Liver (tissue), 9 donors: ENCODE results near the gene PDGFA. TPM values are rescaled to one million over a fixed set of nuclear protein-coding genes. Genes with fewer than 3 reads are reported as not detected.

Experiments
- DNase-seq: peaks from one replicate; pipeline ENCODE4 v3.0.0-alpha.2; 2017; ENCODE audit warnings: low spot score
- H3K27ac ChIP-seq, 2 donors: one replicate each; pipeline ENCODE4 v1.7.0; 2013; ENCODE audit warnings: inconsistent platforms in 2 of 2, low read length in 2 of 2, control low read depth in 1 of 2, low read depth in 1 of 2, mild to moderate bottlenecking in 1 of 2
- H3K27me3 ChIP-seq, 4 donors: one replicate each; pipeline versions ENCODE4 v1.6.1 to v1.7.0; 2013; ENCODE audit warnings: low read length in 3 of 4, inconsistent platforms in 1 of 4, mild to moderate bottlenecking in 1 of 4, moderate library complexity in 1 of 4; ENCODE audit not compliant: control insufficient read depth in 4 of 4, insufficient read depth in 4 of 4
- H3K36me3 ChIP-seq, 4 donors: one replicate each; pipeline versions ENCODE4 v1.6.1 to v1.7.0; 2013; ENCODE audit warnings: low read length in 3 of 4, mild to moderate bottlenecking in 3 of 4, low read depth in 1 of 4, moderate library complexity in 1 of 4; ENCODE audit not compliant: control insufficient read depth in 4 of 4, insufficient read depth in 3 of 4
- H3K4me1 ChIP-seq, 4 donors: one replicate each; pipeline versions ENCODE4 v1.6.1 to v1.7.0; 2013; ENCODE audit warnings: low read length in 3 of 4, mild to moderate bottlenecking in 3 of 4, moderate library complexity in 1 of 4; ENCODE audit not compliant: control insufficient read depth in 4 of 4, insufficient read depth in 4 of 4
- H3K4me3 ChIP-seq, 3 donors: one replicate each; pipeline versions ENCODE4 v1.6.1 to v1.7.0; 2013; ENCODE audit warnings: low read length in 3 of 3, control low read depth in 1 of 3, low read depth in 1 of 3, mild to moderate bottlenecking in 1 of 3
- H3K9ac ChIP-seq, 2 donors: one replicate each; pipeline ENCODE4 v1.7.0; 2013; ENCODE audit warnings: low read length in 2 of 2, mild to moderate bottlenecking in 2 of 2, moderate library complexity in 2 of 2, control low read depth in 1 of 2, low read depth in 1 of 2
- H3K9me3 ChIP-seq, 4 donors: one replicate each; pipeline versions ENCODE4 v1.6.1 to v1.7.0; 2013; ENCODE audit warnings: low read length in 3 of 4; ENCODE audit not compliant: control insufficient read depth in 4 of 4
- ATF3 ChIP-seq: IDR thresholded peaks from 2 replicates; pipeline ENCODE4 v1.6.1; 2016; ENCODE audit warnings: antibody characterized with exemption
- CTCF ChIP-seq: fragments of 150-350 bp; IDR thresholded peaks from 2 replicates; pipeline ENCODE4 v1.5.1; 2017; ENCODE audit warnings: improper control_type of control experiment, low read depth, low read length; ENCODE audit not compliant: missing input control
- EGR1 ChIP-seq, 2 donors: IDR thresholded peaks; 2 replicates each; pipeline ENCODE4 v1.6.1; 2016 to 2018; ENCODE audit warnings: antibody characterized with exemption in 2 of 2, low read depth in 2 of 2
- FOXA1 ChIP-seq: IDR thresholded peaks from 2 replicates; pipeline ENCODE4 v1.6.1; 2016; ENCODE audit warnings: antibody characterized with exemption
- FOXA2 ChIP-seq: IDR thresholded peaks from 2 replicates; pipeline ENCODE4 v1.6.1; 2016; ENCODE audit warnings: antibody characterized with exemption
- GABPA ChIP-seq, 2 donors: IDR thresholded peaks in 1 of 2; conservative IDR thresholded peaks in 1 of 2; 2 replicates each; pipeline ENCODE4 v1.6.1; 2016; ENCODE audit warnings: antibody characterized with exemption in 2 of 2, mild to moderate bottlenecking in 1 of 2, moderate library complexity in 1 of 2
- JUND ChIP-seq, 2 donors: IDR thresholded peaks; 2 replicates each; pipeline ENCODE4 v1.6.1; 2016; ENCODE audit warnings: antibody characterized with exemption in 2 of 2
- MAX ChIP-seq: IDR thresholded peaks from 2 replicates; pipeline ENCODE4 v1.6.1; 2016; ENCODE audit warnings: antibody characterized with exemption
- NR2F2 ChIP-seq: IDR thresholded peaks from 2 replicates; pipeline ENCODE4 v1.6.1; 2016; ENCODE audit warnings: antibody characterized with exemption
- REST ChIP-seq: IDR thresholded peaks from 2 replicates; pipeline ENCODE4 v1.6.1; 2016; ENCODE audit warnings: antibody characterized with exemption, mild to moderate bottlenecking
- RXRA ChIP-seq, 2 donors: IDR thresholded peaks; 2 replicates each; pipeline ENCODE4 v1.6.1; 2017 to 2018; ENCODE audit warnings: antibody characterized with exemption in 2 of 2, mild to moderate bottlenecking in 1 of 2
- SP1 ChIP-seq: IDR thresholded peaks from 2 replicates; pipeline ENCODE4 v1.6.1; 2018; ENCODE audit warnings: antibody characterized with exemption, mild to moderate bottlenecking
- YY1 ChIP-seq: IDR thresholded peaks from 2 replicates; pipeline ENCODE4 v1.6.1; 2016; ENCODE audit warnings: antibody characterized with exemption, mild to moderate bottlenecking
- ZBTB33 ChIP-seq: IDR thresholded peaks from 2 replicates; pipeline ENCODE4 v1.6.1; 2016; ENCODE audit warnings: antibody characterized with exemption
- WGBS: extraction: QIAGEN DNeasy Blood & Tissue Kit; methylation state at CpG from one replicate; pipeline ENCODE4 v1.1.7; 2013; 5-methylcytosine and 5-hydroxymethylcytosine counted together
- polyA plus RNA-seq, 2 donors: library from polyadenylated mRNA; stranded (reverse) in 1 of 2; unstranded in 1 of 2; fragments of 200-250 nt in 1 of 2; fragments of >200 nt in 1 of 2; fragmentation: Nextera tagmentation in 1 of 2; extraction: Ambion mirVana in 1 of 2; gene quantifications; one replicate each; pipeline versions ENCODE4 v1.2.1 to v1.2.3, GENCODE V29; 2013 to 2015
- total RNA-seq, 2 donors: library from RNA; depleted of rRNA; stranded (reverse); fragments of >200 nt; gene quantifications; one replicate each; pipeline ENCODE4 v1.2.3, GENCODE V29; 2014
- donor health status: healthy.
- donor health status: healthy.
- donor health status: healthy.
- donor health status: healthy.
- donor health status: healthy.

Gene PDGFA
- total and polyA plus RNA-seq, 4 donors: 1.4 to 5.1 (median 2.0) TPM

GRCh38 chr7:496528-497295, 22.9 kb downstream of the PDGFA start:
- DNase-seq: no peak
- Histone ChIP-seq H3K27me3 (no peaks in the 10 kb centered on the region), H3K4me3 (no peak overlapping the region), H3K36me3 (peaks cover 0 to 4% (median 0%) of the 10 kb centered on the region in 4 donors), H3K9me3 (no peaks in the 10 kb centered on the region), H3K4me1 (peaks cover 0 to 7% (median 3%) of the 10 kb centered on the region in 4 donors), H3K27ac (no peak overlapping the region), H3K9ac (no peak overlapping the region)
- WGBS: 91% methylated on average over 24 of the region's 24 CpGs
- no peak for TF ChIP-seq EGR1 (IDR thresholded peaks at IDR 0.05; ENCODE audit: low read depth in 2 of 2)
- no peak for TF ChIP-seq MAX
- TF ChIP-seq FOXA2: no peak

GRCh38 chr7:495761-496321, 23.8 kb downstream of the PDGFA start:
- peaks cover 0 to 7% (median 3%) of the 10 kb centered on the region in 4 donors for H3K4me1 ChIP-seq
- 93% methylated on average over 18 of the region's 18 CpGs for WGBS
- H3K9ac ChIP-seq: no peak overlapping the region
- TF ChIP-seq ZBTB33 (no peak), FOXA1 (no peak), RXRA (IDR thresholded peaks at IDR 0.05) (no peak), REST (no peak), ATF3 (no peak), YY1 (no peak), NR2F2 (no peak), GABPA (IDR thresholded peaks at IDR 0.05 in 1 of 2, conservative IDR thresholded peaks at IDR 0.05 in 1 of 2) (no peak), EGR1 (IDR thresholded peaks at IDR 0.05; ENCODE audit: low read depth in 2 of 2) (no peak), SP1 (no peak), CTCF (no peak), FOXA2 (no peak), JUND (IDR thresholded peaks at IDR 0.05) (no peak)
- H3K4me3 ChIP-seq: no peak overlapping the region
- DNase-seq: no peak
- H3K9me3 ChIP-seq: no peaks in the 10 kb centered on the region
- no peaks in the 10 kb centered on the region for H3K27me3 ChIP-seq
- H3K27ac ChIP-seq: no peak overlapping the region
- H3K36me3 ChIP-seq: peaks cover 0 to 4% (median 0%) of the 10 kb centered on the region in 4 donors
